Keratinocyte (primary cell): ENCODE measurements around the gene DSCAML1.

Experiments used
- CTCF ChIP-seq, 3 experiments: IDR thresholded peaks in 1 of 3; conservative IDR thresholded peaks in 1 of 3; optimal IDR thresholded peaks in 1 of 3; 2 replicates in 2 of 3; 3 replicates in 1 of 3; pipeline versions ENCODE3 to v1.5.1; 2011; ENCODE audit warnings: low read length in 3 of 3, mild to moderate bottlenecking in 3 of 3, moderate library complexity in 2 of 3, control low read depth in 1 of 3, inconsistent platforms in 1 of 3; ENCODE audit not compliant: insufficient read depth in 2 of 3; ENCODE audit errors: extremely low read depth in 1 of 3
- EZH2 ChIP-seq: IDR thresholded peaks from one replicate; pipeline ENCODE4 v1.6.1; 2012; ENCODE audit warnings: inconsistent platforms, mild to moderate bottlenecking, low read length, moderate library complexity

GRCh38 chr11:117532568-117532967 is 264.4 kb downstream of the DSCAML1 start:
- TF ChIP-seq EZH2 = no peak
- no peak for TF ChIP-seq CTCF (optimal IDR thresholded peaks at IDR 0.05 in 1 of 3, IDR thresholded peaks at IDR 0.05 in 1 of 3, conservative IDR thresholded peaks at IDR 0.05 in 1 of 3; ENCODE audit: extremely low read depth in 1 of 3, insufficient read depth in 2 of 3, low read length in 3 of 3)
